ENCODE data around the gene MVK.

Gene MVK

GRCh38 chr12:109610523-109610922, 36.9 kb downstream of the MVK start:
- FAIRE-seq = no peak

DNA sequence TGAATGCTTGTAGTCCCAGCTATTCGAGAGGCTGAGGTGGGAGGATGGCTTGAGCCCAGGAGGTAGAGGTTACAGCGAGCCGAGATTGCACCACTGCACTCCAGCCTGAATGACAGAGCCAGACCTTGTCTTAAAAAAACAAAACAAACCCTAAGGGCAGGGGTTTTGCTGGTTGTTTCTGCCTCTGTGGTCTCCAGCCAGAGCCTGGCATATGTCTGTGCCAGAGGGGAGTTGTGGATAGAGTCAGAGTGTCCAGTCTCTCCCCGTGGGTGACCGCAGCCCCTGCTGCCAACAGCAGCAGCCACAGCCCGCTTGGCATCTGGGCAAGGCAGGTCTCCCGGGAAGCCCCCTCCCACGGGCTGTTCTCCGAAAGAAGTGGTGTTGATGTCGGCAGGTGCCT, 37.6 kb downstream of the MVK start:
- FAIRE-seq = no peak

GRCh38 chr12:109612003-109612402, 38.4 kb downstream of the MVK start:
- no peak for FAIRE-seq

DNA sequence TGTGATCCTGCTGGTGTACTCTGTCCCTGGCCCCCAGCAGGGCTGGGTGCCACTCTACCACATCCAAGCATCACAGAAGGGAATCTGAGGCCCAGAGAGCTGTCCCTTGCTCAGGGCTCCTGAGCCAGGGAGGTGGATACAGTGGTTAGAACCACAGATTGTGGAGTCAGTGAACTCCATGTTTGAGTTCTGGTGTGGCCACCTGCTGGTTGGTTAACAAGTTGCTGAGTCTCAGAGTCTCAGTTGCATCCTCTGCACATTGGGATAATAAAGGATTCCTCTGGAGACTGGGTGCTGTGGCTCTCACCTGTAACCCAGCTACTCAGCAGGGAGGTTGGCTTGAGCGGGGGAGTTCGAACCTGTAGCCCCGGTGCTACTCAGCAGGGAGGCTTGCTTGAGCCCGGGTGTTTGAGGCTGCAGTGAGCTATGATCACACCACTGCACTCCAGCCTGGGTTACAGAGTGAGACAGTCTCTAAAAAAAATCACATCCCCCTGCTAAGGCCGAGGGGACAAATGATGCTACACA, 39.4 kb downstream of the MVK start:
- FAIRE-seq = no peak

- no peak for FAIRE-seq
Measured at GRCh38 chr12:109613649-109614455, 40.3 kb downstream of the MVK start.

GRCh38 chr12:109615556-109616229, 42.1 kb downstream of the MVK start:
- FAIRE-seq = no peak

- FAIRE-seq = no peak
Measured at GRCh38 chr12:109617491-109617890, 43.9 kb downstream of the MVK start.

DNA sequence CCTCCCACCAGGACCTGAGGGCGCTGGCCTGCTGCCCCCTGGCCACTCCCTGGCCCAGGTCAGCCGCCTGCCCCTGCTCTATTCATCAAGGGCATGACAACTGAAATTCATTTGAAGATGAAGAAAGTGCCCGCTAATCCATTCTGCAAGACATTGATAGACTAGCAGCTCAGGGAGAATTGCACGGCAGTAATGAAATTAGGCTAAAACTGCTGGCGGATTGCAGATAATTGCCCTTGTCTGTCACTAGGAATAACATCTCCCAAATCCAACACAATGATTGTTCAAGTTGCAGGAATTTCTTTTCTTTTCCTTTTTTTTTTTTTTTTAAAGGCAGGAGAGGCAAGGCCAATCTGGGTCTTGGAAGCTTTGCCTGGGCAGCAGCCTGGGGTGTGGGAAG, 44.5 kb downstream of the MVK start:
- no peak for FAIRE-seq

DNA sequence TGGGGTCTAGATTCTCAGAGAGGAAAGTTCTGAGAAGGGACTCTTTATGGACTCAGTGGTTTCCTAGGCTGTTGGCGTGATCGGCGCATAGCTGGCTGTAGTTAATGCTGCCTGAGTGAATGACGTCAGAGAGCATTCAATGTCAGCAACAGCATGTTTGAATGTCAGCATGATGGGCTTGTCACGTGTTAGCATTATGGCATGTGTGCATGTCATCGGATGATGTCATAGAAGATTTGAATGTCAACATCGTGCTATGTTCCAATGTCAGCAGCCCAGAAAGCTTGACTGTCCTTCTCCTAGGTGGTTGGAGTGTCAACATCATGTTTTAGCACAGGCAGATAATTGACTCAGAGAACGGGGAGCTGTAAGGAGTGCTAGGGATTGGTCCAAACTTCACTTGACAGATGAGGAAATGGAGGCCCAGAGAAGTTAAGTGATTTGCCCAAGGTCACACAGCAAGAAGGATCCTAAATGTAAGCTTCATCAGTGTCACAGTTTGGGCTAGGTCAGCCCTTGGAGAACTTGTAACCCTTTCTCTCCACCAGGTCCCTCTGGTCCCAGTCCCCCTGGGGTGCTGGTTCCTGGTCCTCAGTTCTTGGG, 45.5 kb downstream of the MVK start:
- no peak for FAIRE-seq

- FAIRE-seq = peak; percentile 96
Measured at GRCh38 chr12:109621211-109621694, 47.7 kb downstream of the MVK start.

DNA sequence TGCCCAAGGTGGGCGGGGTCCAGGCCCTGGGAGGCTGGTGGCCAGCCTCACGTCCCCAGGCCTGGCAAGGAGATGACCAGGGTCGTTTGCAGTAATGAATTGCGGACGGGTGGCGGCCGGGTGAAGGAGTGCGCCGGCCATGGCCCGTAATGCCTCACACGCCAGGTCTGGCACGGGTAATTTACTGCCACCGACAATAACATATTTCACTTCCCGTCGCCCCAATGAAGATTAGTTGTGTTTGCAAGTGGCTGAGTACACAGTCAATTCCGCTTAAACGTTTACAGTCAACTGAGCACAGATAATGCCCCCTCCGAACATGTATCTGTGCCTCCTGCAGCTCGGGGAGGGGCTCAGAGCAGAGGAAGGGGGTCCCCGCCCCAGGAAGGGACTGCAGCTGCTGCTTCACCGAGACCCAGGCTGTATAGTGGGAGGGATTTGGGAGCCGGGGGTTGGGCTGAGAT, 48.3 kb downstream of the MVK start:
- no peak for FAIRE-seq

GRCh38 chr12:109624467-109624866, 50.9 kb downstream of the MVK start:
- no peak for FAIRE-seq

DNA sequence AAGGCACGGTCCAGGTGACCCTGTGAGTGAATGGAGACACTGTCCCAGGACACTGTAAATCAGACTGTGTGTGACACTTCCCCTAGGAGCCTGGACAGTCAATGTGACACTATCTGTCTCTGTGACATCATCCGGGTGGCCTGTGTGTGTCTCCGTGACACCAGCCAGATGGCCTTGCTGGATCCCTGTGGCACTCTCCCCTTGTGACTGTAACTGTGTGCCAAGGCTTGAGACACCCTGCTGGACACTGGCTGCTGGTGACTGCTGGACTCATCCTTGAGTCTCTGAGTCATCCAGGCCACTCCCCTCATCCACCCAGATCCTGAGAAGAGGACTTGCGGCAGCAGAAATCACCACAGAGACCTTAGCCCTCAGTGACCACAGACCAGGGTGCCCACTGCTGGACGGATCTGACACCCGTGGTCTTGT, 51.6 kb downstream of the MVK start:
- no peak for FAIRE-seq

DNA sequence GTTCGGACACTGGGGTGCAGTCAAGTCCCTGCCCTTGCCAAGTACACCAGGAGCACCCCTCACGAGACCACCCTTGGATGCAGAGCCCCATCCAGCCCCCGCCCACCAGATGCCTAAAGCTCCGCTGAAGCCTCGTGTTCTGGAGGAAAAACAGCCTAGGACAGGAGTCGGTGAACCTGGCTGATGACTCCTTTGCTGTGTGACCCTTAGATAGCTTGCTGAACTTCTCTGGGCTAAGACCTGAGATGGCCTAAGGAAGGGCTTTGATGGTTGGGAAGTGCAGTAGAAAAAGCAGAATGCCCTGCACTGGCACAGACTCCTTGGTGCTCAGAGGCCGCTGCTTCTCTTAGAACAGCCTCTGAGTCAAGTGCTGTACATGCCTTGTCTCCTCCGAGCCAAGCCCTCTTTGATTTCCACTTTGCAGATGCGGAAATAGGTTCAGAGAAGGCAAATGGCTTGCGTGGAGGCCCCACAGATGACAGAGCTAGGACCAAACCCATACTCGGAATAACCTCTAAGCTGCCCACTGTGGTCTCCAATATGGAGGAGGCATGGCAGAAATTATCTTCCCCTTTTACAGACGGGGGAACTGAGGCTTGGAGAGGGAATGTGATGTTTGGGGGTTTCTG, 52.3 kb downstream of the MVK start:
- no peak for FAIRE-seq

DNA sequence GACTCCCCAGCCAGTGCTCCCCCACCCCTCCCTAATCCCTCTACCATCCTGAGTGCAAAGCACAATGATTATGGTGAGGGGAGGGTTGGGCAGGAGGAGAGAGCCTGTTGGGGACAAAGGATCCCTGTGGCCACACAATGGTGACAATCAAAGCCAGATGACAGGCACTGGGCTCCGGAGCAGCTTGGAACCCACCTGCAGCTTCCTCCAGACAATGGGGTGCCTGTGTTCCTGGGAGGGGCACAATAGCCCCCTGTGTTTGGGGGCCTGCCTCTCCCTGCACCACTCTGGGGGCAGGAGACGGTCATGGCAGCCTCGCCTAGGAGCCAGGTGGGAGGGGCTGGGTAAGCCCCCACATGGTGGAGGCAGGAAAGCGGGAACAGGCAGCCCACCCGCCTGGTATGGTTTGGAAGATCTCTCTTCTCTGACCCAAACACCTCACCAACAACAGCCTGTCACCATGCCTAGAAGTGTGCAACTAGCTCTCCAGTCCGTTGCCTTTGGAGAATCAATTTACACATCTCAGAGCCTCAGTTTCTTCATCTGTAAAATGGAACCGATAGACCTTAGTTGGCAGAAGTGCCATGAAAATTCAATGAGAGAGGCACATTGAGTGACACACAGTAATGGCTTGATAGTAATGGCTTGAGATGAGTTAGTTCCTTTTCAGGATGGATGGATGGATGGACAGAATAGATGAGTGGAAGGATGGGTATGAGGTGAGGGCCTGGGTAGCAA, 53.0 kb downstream of the MVK start:
- no peak for FAIRE-seq

DNA sequence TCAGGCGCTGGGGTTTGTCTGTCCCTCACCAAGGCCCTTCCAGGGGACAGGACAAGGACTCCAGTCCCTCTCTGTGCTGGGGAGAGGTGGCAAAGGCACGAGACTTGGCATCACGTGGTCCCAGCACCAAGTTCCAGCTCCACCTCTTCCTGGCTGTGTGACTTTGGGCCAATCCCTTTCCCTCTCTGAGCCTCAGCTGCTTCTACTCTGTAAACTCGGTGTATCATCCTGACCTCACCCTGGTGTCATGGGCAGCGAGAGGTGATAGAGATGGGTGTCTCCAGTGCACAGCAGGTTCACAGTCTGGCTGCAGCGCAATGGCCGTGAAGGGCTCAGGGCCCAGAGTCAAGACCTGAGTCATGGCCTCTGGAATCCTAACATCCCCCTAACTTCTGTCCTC, 54.0 kb downstream of the MVK start:
- no peak for FAIRE-seq

- FAIRE-seq = no peak
Measured at GRCh38 chr12:109630107-109630506, 56.5 kb downstream of the MVK start.

- no peak for FAIRE-seq
Measured at GRCh38 chr12:109630815-109631214, 57.2 kb downstream of the MVK start.

DNA sequence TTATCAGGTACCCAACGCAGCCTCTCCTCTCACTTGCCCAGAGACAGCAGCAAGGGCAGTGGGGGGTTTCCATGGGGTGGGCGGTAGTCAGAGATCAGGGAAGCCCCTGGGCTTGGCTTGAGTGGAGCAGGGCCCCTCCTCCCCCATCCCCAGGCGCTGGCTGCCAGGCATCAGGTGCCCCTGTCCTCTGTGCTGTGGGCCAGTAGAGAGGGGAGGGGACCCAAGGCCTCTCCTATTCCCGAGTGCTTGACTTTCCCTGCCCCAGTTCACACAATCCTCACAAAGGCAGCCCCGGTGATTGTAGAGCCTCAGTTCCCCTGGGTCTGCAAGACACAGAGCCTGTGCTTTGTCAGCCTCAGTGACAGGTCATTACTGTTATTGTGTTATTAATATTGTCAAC, 57.7 kb downstream of the MVK start:
- FAIRE-seq = no peak

- FAIRE-seq = no peak
Measured at GRCh38 chr12:109631751-109632150, 58.2 kb downstream of the MVK start.

GRCh38 chr12:109632342-109632741, 58.7 kb downstream of the MVK start:
- no peak for FAIRE-seq

DNA sequence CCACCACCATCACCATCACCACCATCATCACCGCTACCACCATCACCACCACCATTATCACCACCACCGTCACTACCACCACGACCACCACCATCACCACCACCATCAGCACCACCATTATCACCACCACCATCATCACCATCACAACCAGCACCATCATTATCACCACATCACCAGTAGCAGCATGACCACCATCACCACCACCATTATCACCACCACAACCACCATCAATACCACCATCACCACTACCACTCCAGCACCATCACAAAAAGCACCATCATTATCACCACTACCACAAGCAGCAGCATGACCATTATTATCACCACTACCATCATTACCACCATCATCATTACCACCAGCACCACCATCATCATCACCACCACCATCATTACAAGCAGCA, 62.1 kb downstream of the MVK start:
- FAIRE-seq = no peak

Measured in endometrium (tissue), 2 donors.